Thyroid gland (tissue), 4 donors: Measurements from ENCODE around the gene KMT2B. TPM values are rescaled to one million over a fixed set of nuclear protein-coding genes. Genes with fewer than 3 reads are reported as not detected.

ENCODE experiments used
- DNase-seq, 2 donors: peaks; one replicate each; pipeline ENCODE4 v3.0.0-alpha.2; 2019
- H3K27ac ChIP-seq, 3 donors: fragments of 200-600 bp; sonication (generic); 1 replicate in 2 of 3; 2 replicates in 1 of 3; pipeline ENCODE4 v1.5.1; 2016 to 2019; ENCODE audit warnings: mild to moderate bottlenecking in 1 of 3, moderate library complexity in 1 of 3
- H3K27me3 ChIP-seq: fragments of 200-600 bp; sonication (generic); one replicate; pipeline ENCODE4 v1.5.1; 2019
- H3K36me3 ChIP-seq, 2 donors: fragments of 200-600 bp; sonication (generic); one replicate each; pipeline ENCODE4 v1.5.1; 2016 to 2019
- H3K4me1 ChIP-seq, 2 donors: fragments of 200-600 bp; sonication (generic); one replicate each; pipeline ENCODE4 v1.5.1; 2017 to 2019
- H3K4me3 ChIP-seq, 3 donors: fragments of 200-600 bp; sonication (generic); replicated peaks in 1 of 3; 1 replicate in 2 of 3; 2 replicates in 1 of 3; pipeline ENCODE4 v1.5.1; 2016; ENCODE audit warnings: mild to moderate bottlenecking in 1 of 3
- H3K9me3 ChIP-seq: fragments of 200-600 bp; sonication (generic); one replicate; pipeline ENCODE4 v1.5.1; 2017
- POLR2A ChIP-seq, 2 donors: fragments of 450-650 bp; IDR thresholded peaks; one replicate each; pipeline ENCODE4 v1.6.1; 2017; ENCODE audit warnings: antibody characterized with exemption in 2 of 2, mild to moderate bottlenecking in 2 of 2, moderate library complexity in 1 of 2
- WGBS, 2 donors: methylation state at CpG; one replicate each; pipeline ENCODE4 v1.1.5; 2017; 5-methylcytosine and 5-hydroxymethylcytosine counted together
- intact Hi-C: fragments of 100-400 bp; cut with DNase I; formaldehyde crosslinking; loops from one replicate; pipeline ENCODE4 v1.15.1; 2023
- total RNA-seq, 4 donors: library from RNA; depleted of rRNA; stranded (reverse); fragments of >200 nt; gene quantifications; one replicate each; pipeline ENCODE4 v1.2.3, GENCODE V29; 2016
- TF ChIP-seq, protein P1 (sequence below), 6 experiments: fragments of 200-600 bp in 3 of 6; fragments of 450-650 bp in 3 of 6; sonication (generic) in 3 of 6; IDR thresholded peaks; one replicate each; pipeline ENCODE4 v1.5.1; 2016 to 2019; ENCODE audit warnings: antibody characterized with exemption in 6 of 6, mild to moderate bottlenecking in 2 of 6, inconsistent platforms in 1 of 6, moderate library complexity in 1 of 6

KMT2B gene
- total RNA-seq, 4 donors from 2014 or later, result 12.4 to 29.4 (median 19.7) TPM

DNA sequence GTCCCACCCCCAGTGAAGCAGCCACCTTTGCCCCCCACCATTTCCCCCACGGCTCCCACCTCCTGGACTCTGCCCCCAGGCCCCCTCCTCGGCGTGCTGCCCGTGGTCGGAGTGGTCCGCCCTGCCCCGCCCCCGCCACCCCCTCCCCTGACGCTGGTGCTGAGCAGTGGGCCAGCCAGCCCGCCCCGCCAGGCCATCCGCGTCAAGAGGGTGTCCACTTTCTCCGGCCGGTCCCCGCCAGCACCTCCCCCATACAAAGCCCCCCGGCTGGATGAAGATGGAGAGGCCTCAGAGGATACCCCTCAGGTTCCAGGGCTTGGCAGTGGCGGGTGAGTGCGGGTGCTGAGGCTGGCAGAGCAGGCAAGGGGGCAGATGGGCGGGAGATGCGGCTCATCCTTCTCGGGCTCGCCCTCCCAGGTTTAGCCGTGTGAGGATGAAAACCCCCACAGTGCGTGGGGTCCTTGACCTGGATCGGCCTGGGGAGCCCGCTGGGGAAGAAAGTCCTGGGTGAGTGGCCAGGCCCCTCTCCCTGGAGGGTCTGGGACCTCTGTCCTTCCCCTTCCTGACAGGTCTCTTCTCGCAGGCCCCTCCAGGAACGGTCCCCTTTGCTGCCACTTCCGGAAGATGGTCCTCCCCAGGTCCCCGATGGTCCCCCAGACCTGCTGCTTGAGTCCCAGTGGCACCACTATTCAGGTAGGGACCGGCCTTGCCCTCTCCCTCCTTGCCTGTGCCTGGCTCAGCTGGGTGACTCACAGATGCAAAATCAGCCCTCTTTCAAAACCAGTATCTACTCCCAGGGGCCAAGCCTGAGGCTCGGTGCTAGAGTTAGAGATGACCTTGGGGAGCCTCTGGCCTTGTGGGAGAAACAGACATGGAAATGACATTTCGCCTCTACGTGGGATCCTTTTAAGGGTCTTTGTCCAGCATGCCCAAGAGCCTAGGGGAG is 15.7 kb downstream of the KMT2B start:
- Histone ChIP-seq H3K9me3 (no peaks in the 10 kb centered on the region), H3K36me3 (peaks cover 63 to 67% of the 10 kb centered on the region in 2 donors), H3K27ac (no peak overlapping the region), H3K4me1 (no peaks in the 10 kb centered on the region), H3K27me3 (no peaks in the 10 kb centered on the region), H3K4me3 (no peak overlapping the region)
- intact Hi-C loops, result no loop called here
- WGBS, 2 donors, result 91% methylated on average over 28 to 33 of the region's 35 CpGs
- DNase-seq, result no peak
- TF ChIP-seq, protein P1, sequence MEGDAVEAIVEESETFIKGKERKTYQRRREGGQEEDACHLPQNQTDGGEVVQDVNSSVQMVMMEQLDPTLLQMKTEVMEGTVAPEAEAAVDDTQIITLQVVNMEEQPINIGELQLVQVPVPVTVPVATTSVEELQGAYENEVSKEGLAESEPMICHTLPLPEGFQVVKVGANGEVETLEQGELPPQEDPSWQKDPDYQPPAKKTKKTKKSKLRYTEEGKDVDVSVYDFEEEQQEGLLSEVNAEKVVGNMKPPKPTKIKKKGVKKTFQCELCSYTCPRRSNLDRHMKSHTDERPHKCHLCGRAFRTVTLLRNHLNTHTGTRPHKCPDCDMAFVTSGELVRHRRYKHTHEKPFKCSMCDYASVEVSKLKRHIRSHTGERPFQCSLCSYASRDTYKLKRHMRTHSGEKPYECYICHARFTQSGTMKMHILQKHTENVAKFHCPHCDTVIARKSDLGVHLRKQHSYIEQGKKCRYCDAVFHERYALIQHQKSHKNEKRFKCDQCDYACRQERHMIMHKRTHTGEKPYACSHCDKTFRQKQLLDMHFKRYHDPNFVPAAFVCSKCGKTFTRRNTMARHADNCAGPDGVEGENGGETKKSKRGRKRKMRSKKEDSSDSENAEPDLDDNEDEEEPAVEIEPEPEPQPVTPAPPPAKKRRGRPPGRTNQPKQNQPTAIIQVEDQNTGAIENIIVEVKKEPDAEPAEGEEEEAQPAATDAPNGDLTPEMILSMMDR (IDR thresholded peaks at IDR 0.05), result no peak
- no peak for TF ChIP-seq POLR2A (IDR thresholded peaks at IDR 0.05)

DNA sequence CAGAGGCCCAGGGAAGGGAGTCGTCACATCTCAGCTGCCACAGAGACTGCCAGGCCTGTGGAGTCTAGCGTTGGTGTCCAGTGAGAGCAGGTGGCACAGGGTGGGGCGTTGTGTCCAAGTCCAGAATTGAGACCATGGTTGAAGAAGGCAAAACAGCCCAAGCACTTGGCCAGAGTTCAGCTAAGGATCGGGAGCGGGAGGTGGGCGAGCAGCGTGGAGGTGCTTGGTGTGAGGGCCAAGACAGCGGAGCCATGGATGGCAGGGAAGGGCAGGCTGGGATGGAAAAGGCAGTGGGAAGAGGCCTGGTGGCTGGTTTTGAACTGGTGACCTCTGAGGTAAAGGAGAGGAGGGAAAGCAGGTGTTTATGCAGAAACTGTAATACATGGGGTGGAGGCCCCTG is 16.5 kb downstream of the KMT2B start:
- peaks cover 58 to 61% of the 10 kb centered on the region in 2 donors for H3K36me3 ChIP-seq

GRCh38 chr19:35734889-35735288 is 17.1 kb downstream of the KMT2B start:
- Histone ChIP-seq H3K36me3 (peaks cover 52 to 55% of the 10 kb centered on the region in 2 donors), H3K27me3 (no peaks in the 10 kb centered on the region), H3K4me3 (no peak overlapping the region), H3K4me1 (peaks cover 5 to 6% of the 10 kb centered on the region in 2 donors), H3K27ac (no peak overlapping the region), H3K9me3 (no peaks in the 10 kb centered on the region)
- WGBS, 2 donors, result 79 to 84% methylated on average over 5 of the region's 5 CpGs
- TF ChIP-seq, protein P1 (IDR thresholded peaks at IDR 0.05), result no peak
- TF ChIP-seq POLR2A (IDR thresholded peaks at IDR 0.05), result no peak
- intact Hi-C loops, result no loop called here
- DNase-seq, result no peak

More for the DNA sequence above, 16.5 kb downstream of the KMT2B start:
- no peaks in the 10 kb centered on the region for H3K27me3 ChIP-seq
- H3K4me1 ChIP-seq, result peaks cover 0 to under 1% of the 10 kb centered on the region in 2 donors
- 95 to 96% methylated on average over 8 of the region's 8 CpGs for WGBS, 2 donors
- TF ChIP-seq, protein P1 (IDR thresholded peaks at IDR 0.05), result no peak
- TF ChIP-seq POLR2A (IDR thresholded peaks at IDR 0.05), result no peak
- no peak overlapping the region for H3K4me3 ChIP-seq
- intact Hi-C loops, result no loop called here
- DNase-seq, result no peak
- no peak overlapping the region for H3K27ac ChIP-seq
- H3K9me3 ChIP-seq, result no peaks in the 10 kb centered on the region

- H3K36me3 ChIP-seq, result peaks cover 31 to 32% of the 10 kb centered on the region in 2 donors
- no peak overlapping the region for H3K27ac ChIP-seq
- intact Hi-C loops, result no loop called here
- H3K9me3 ChIP-seq, result no peaks in the 10 kb centered on the region
- no peak for DNase-seq
- WGBS, 2 donors, result 84 to 88% methylated on average over 17 to 21 of the region's 22 CpGs
- TF ChIP-seq POLR2A (IDR thresholded peaks at IDR 0.05), result no peak
- TF ChIP-seq, protein P1 (IDR thresholded peaks at IDR 0.05), result no peak
- H3K4me3 ChIP-seq, result no peak overlapping the region
- H3K4me1 ChIP-seq, result peaks cover 15% of the 10 kb centered on the region in 2 donors
- H3K27me3 ChIP-seq, result no peaks in the 10 kb centered on the region
These were observed 19.4 kb downstream of the KMT2B start for GRCh38 chr19:35736913-35737886.
